Osteocyte (in vitro differentiated cells): ENCODE measurements around the gene DNASE2B. TPM values are rescaled to one million over a fixed set of nuclear protein-coding genes. Genes with fewer than 3 reads are reported as not detected.

Experiments
- DNase-seq: peaks from one replicate; pipeline ENCODE4 v3.0.0; 2021; ENCODE audit warnings: mixed read lengths; ENCODE audit not compliant: unreplicated experiment; ENCODE audit errors: extremely low spot score
- H3K27ac Mint-ChIP-seq: one replicate; pipeline ENCODE4 v1.8.0; 2021; ENCODE audit warnings: mild to moderate bottlenecking, mixed read lengths; ENCODE audit not compliant: unreplicated experiment
- H3K27me3 Mint-ChIP-seq: one replicate; pipeline ENCODE4 v1.8.0; 2021; ENCODE audit warnings: mixed read lengths; ENCODE audit not compliant: unreplicated experiment
- H3K36me3 Mint-ChIP-seq: one replicate; pipeline ENCODE4 v1.8.0; 2021; ENCODE audit warnings: mixed read lengths; ENCODE audit not compliant: unreplicated experiment
- H3K4me1 Mint-ChIP-seq: one replicate; pipeline ENCODE4 v1.8.0; 2021; ENCODE audit warnings: mixed read lengths; ENCODE audit not compliant: unreplicated experiment
- H3K4me3 Mint-ChIP-seq: one replicate; pipeline ENCODE4 v1.8.0; 2021; ENCODE audit warnings: mild to moderate bottlenecking, moderate library complexity, mixed read lengths; ENCODE audit not compliant: unreplicated experiment
- H3K9me3 Mint-ChIP-seq: one replicate; pipeline ENCODE4 v1.8.0; 2021; ENCODE audit warnings: mixed read lengths; ENCODE audit not compliant: unreplicated experiment
- CTCF ChIP-seq: fragments of 200-600 bp; sonication (generic); IDR thresholded peaks from 2 replicates; pipeline ENCODE4 v1.5.0; 2021; ENCODE audit warnings: antibody characterized with exemption, mild to moderate bottlenecking, moderate library complexity
- total RNA-seq: library from RNA; stranded (reverse); gene quantifications from 2 replicates; pipeline ENCODE4 v1.2.1, GENCODE V29; 2021

Gene DNASE2B
- total RNA-seq, 1 donor from 2014 or later: not detected

- no peaks in the 10 kb centered on the region for H3K4me1 Mint-ChIP-seq
- H3K9me3 Mint-ChIP-seq: peaks cover under 1% of the 10 kb centered on the region
- H3K27ac Mint-ChIP-seq: no peak overlapping the region
- no peak for DNase-seq
- H3K36me3 Mint-ChIP-seq: no peaks in the 10 kb centered on the region
- TF ChIP-seq CTCF: no peak
- no peak overlapping the region for H3K4me3 Mint-ChIP-seq
- no peaks in the 10 kb centered on the region for H3K27me3 Mint-ChIP-seq
Observed at GRCh38 chr1:84412316-84412942, 14.1 kb downstream of the DNASE2B start.

GRCh38 chr1:84415396-84415795, 17.1 kb downstream of the DNASE2B start:
- no peak overlapping the region for H3K4me3 Mint-ChIP-seq
- DNase-seq: no peak
- H3K27me3 Mint-ChIP-seq: no peaks in the 10 kb centered on the region
- H3K36me3 Mint-ChIP-seq: no peaks in the 10 kb centered on the region
- TF ChIP-seq CTCF: no peak
- H3K27ac Mint-ChIP-seq: no peak overlapping the region
- peaks cover 4% of the 10 kb centered on the region for H3K9me3 Mint-ChIP-seq
- no peaks in the 10 kb centered on the region for H3K4me1 Mint-ChIP-seq

- Mint-ChIP-seq H3K27ac (no peak overlapping the region), H3K4me1 (no peaks in the 10 kb centered on the region), H3K9me3 (no peaks in the 10 kb centered on the region), H3K36me3 (no peaks in the 10 kb centered on the region), H3K27me3 (no peaks in the 10 kb centered on the region), H3K4me3 (no peak overlapping the region)
- no peak for TF ChIP-seq CTCF
- no peak for DNase-seq
Observed at GRCh38 chr1:84422909-84423308, 24.6 kb downstream of the DNASE2B start.

GRCh38 chr1:84424513-84425149, 26.3 kb downstream of the DNASE2B start:
- Mint-ChIP-seq H3K4me1 (no peaks in the 10 kb centered on the region), H3K36me3 (no peaks in the 10 kb centered on the region), H3K4me3 (no peak overlapping the region), H3K27me3 (no peaks in the 10 kb centered on the region), H3K27ac (no peak overlapping the region), H3K9me3 (peaks cover 5% of the 10 kb centered on the region)
- DNase-seq: no peak
- TF ChIP-seq CTCF: no peak

GRCh38 chr1:84425150-84425896, 27.0 kb downstream of the DNASE2B start:
- H3K9me3 Mint-ChIP-seq: peaks cover 8% of the 10 kb centered on the region
- no peak overlapping the region for H3K4me3 Mint-ChIP-seq
- H3K4me1 Mint-ChIP-seq: no peaks in the 10 kb centered on the region
- H3K36me3 Mint-ChIP-seq: no peaks in the 10 kb centered on the region
- no peak overlapping the region for H3K27ac Mint-ChIP-seq
- no peaks in the 10 kb centered on the region for H3K27me3 Mint-ChIP-seq
- TF ChIP-seq CTCF: no peak
- DNase-seq: no peak
